ENCODE measurements around the gene ANKRD33B. TPM values are rescaled to one million over a fixed set of nuclear protein-coding genes. Genes with fewer than 3 reads are reported as not detected.
A peak's percentile ranks its signal among the peaks of the same experiment; 100 is the strongest.

ANKRD33B gene
- total and polyA plus RNA-seq, 9 of the 15 experiments (the other 6 are each of a cell fraction or from before 2014, with no cell fraction given) = 0.10 to 1.7 (median 0.40) TPM

DNA sequence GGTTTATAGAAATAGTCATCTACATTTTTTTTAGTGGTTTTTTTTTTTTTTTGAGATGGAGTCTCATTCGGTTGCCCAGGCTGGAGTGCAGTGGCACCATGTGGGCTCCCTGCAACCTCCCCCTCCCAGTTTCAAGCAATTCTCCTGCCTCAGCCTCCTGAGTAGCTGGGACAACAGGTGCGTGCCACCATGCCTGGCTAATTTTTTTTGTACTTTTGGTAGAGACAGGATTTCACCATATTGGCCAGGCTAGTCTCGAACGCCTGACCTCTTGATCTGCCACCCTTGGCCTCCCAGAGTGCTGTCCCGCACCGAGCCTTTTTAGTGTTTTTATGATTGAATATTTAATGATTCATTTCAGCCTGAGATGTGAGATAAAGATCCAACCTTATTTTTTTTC is 27.3 kb downstream of the ANKRD33B start:
- no peaks in the 10 kb centered on the region for H4K20me1 ChIP-seq (replicated peaks; ENCODE audit: control insufficient read depth, insufficient read depth, low read length)
- H3K27ac ChIP-seq (ENCODE audit: extremely low read depth, low read depth, low read length) = no peak overlapping the region; the same call in 2 of the 3 replicates
- no TSS peak for BruUV-seq (replicated peaks)
- CTCF ChIA-PET (ENCODE audit: low intra/inter-chr PET ratio) = no interaction called here
- H3K4me1 ChIP-seq (replicated peaks in 1 of 2; ENCODE audit: control insufficient read depth in 2 of 2, insufficient read depth in 2 of 2, low read length in 2 of 2) = peaks cover 41 to 50% of the 10 kb centered on the region in 2 experiments
- intact Hi-C loops (cut with micrococcal nuclease) (no loop called here), in situ Hi-C loops (cut with MboI) (no loop called here)
- TF ChIP-seq MED1 (CRISPR knock-in tag; IDR thresholded peaks at IDR 0.05; ENCODE audit: borderline replicate concordance) = no peak
- TF ChIP-seq ARID1B (IDR thresholded peaks at IDR 0.05) = no peak
- TF ChIP-seq IRF9 (tag; IDR thresholded peaks at IDR 0.05) = no peak
- TF ChIP-seq HDAC1 (IDR thresholded peaks at IDR 0.05) = no peak
- 0 out of 2 replicates have a peak, but pooled peaks have one; percentile 35 for TF ChIP-seq DMBX1 (CRISPR knock-in tag; IDR thresholded peaks at IDR 0.05; ENCODE audit: borderline replicate concordance)
- H3K9ac ChIP-seq (ENCODE audit: insufficient read depth in 1 of 2, low read depth in 2 of 2, low read length in 2 of 2) = no peak overlapping the region
- H3K36me3 ChIP-seq (ENCODE audit: control insufficient read depth, insufficient read depth, low read length) = no peaks in the 10 kb centered on the region
- no peak for DNase-seq (ENCODE audit: extremely low read depth in 1 of 4, low spot score in 3 of 4)
- no peak overlapping the region for H2AFZ ChIP-seq (ENCODE audit: low read depth, low read length)
- H3K9me1 ChIP-seq (ENCODE audit: control insufficient read depth, insufficient read depth, low read length) = peaks cover 3% of the 10 kb centered on the region
- FAIRE-seq = no peak
- POLR2A ChIA-PET = interaction anchor here (0.6 to 2.0 kb wide), 7 partner anchors 12 to 279 kb away, joined by 3 to 6 read pairs (median 4); no protein-coding TSS in a partner anchor
- no peaks in the 10 kb centered on the region for H3K9me3 ChIP-seq (replicated peaks; ENCODE audit: control insufficient read depth, insufficient read depth, low read depth, low read length)
- no peak overlapping the region for H3K4me3 ChIP-seq
- no peak overlapping the region for H3K4me2 ChIP-seq (ENCODE audit: insufficient read depth, low read length)
- no peaks in the 10 kb centered on the region for H3K27me3 ChIP-seq (ENCODE audit: control insufficient read depth in 2 of 2, insufficient read depth in 2 of 2, low read length in 2 of 2)
- 51% methylated on average over 6 of the region's 6 CpGs for WGBS (ENCODE audit: insufficient coverage, low coverage, missing lambda C conversion rate)
- no peaks in the 10 kb centered on the region for H3K79me2 ChIP-seq (ENCODE audit: control insufficient read depth, insufficient read depth, low read length)
- no peak for ATAC-seq

Measured in K562 (cell line).